ENCODE measurements around the gene MAN1A2.

DNA sequence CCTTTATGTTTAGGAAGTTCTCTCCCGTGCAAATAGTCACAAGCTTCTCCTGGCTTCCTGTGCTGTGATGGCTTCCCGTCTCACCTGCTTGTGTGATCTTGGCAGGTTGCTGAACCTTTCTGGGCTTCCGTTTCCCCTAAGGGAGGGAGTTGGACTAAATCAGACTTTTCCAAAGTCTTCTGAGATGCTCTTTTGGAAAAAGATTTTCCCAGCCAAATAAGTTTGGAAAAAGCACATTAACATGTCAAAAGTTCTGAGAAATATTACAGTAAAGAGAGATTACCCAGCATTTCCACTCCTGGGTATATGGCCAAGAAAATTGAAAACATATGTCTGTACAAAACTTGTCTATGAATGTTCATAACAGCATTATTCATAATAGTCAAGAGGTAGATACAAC lies 202.6 kb downstream of the MAN1A2 start:
- no peak for TF ChIP-seq SIN3A (IDR thresholded peaks at IDR 0.05; ENCODE audit: low read depth)
- no peak for TF ChIP-seq CBX3 (IDR thresholded peaks at IDR 0.05; ENCODE audit: low read depth)
- TF ChIP-seq, protein P1, sequence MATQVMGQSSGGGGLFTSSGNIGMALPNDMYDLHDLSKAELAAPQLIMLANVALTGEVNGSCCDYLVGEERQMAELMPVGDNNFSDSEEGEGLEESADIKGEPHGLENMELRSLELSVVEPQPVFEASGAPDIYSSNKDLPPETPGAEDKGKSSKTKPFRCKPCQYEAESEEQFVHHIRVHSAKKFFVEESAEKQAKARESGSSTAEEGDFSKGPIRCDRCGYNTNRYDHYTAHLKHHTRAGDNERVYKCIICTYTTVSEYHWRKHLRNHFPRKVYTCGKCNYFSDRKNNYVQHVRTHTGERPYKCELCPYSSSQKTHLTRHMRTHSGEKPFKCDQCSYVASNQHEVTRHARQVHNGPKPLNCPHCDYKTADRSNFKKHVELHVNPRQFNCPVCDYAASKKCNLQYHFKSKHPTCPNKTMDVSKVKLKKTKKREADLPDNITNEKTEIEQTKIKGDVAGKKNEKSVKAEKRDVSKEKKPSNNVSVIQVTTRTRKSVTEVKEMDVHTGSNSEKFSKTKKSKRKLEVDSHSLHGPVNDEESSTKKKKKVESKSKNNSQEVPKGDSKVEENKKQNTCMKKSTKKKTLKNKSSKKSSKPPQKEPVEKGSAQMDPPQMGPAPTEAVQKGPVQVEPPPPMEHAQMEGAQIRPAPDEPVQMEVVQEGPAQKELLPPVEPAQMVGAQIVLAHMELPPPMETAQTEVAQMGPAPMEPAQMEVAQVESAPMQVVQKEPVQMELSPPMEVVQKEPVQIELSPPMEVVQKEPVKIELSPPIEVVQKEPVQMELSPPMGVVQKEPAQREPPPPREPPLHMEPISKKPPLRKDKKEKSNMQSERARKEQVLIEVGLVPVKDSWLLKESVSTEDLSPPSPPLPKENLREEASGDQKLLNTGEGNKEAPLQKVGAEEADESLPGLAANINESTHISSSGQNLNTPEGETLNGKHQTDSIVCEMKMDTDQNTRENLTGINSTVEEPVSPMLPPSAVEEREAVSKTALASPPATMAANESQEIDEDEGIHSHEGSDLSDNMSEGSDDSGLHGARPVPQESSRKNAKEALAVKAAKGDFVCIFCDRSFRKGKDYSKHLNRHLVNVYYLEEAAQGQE (IDR thresholded peaks at IDR 0.05; ENCODE audit: low read depth), result no peak
- TF ChIP-seq, protein P2, sequence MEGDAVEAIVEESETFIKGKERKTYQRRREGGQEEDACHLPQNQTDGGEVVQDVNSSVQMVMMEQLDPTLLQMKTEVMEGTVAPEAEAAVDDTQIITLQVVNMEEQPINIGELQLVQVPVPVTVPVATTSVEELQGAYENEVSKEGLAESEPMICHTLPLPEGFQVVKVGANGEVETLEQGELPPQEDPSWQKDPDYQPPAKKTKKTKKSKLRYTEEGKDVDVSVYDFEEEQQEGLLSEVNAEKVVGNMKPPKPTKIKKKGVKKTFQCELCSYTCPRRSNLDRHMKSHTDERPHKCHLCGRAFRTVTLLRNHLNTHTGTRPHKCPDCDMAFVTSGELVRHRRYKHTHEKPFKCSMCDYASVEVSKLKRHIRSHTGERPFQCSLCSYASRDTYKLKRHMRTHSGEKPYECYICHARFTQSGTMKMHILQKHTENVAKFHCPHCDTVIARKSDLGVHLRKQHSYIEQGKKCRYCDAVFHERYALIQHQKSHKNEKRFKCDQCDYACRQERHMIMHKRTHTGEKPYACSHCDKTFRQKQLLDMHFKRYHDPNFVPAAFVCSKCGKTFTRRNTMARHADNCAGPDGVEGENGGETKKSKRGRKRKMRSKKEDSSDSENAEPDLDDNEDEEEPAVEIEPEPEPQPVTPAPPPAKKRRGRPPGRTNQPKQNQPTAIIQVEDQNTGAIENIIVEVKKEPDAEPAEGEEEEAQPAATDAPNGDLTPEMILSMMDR (IDR thresholded peaks at IDR 0.05 in 2 of 3, conservative IDR thresholded peaks at IDR 0.05 in 1 of 3; ENCODE audit: borderline replicate concordance in 1 of 3, insufficient read depth in 1 of 3, low read depth in 2 of 3, low read length in 2 of 3), result no peak
- TF ChIP-seq JUND (IDR thresholded peaks at IDR 0.05), result no peak
- TF ChIP-seq POLR2A (IDR thresholded peaks at IDR 0.05; ENCODE audit: borderline replicate concordance, extremely low read depth, insufficient read depth, insufficient read length), result no peak
- TF ChIP-seq POLR2AphosphoS5 (IDR thresholded peaks at IDR 0.05; ENCODE audit: low read depth, low read length), result no peak
- no peak for TF ChIP-seq EZH2 (IDR thresholded peaks at IDR 0.05)

All from HCT116 (cell line).